Measurements from ENCODE around the gene CDH23.

Gene CDH23

GRCh38 chr10:71713135-71714030 lies 316.7 kb downstream of the CDH23 start:
- H3K9me3 ChIP-seq (ENCODE audit: insufficient read depth, low read length) = no peaks in the 10 kb centered on the region
- no peak for TF ChIP-seq SUZ12 (IDR thresholded peaks at IDR 0.05; ENCODE audit: extremely low read depth, insufficient read depth, insufficient read length)
- TF ChIP-seq ZNF274 (IDR thresholded peaks at IDR 0.05; ENCODE audit: low read depth, low read length) = no peak
- peaks cover 6% of the 10 kb centered on the region for H3K27me3 ChIP-seq (ENCODE audit: insufficient read depth, insufficient read length)
- H3K4me3 ChIP-seq (ENCODE audit: insufficient read length, low read depth) = no peak overlapping the region
- H3K9ac ChIP-seq (ENCODE audit: insufficient read length, low read depth) = no peak overlapping the region
- no peaks in the 10 kb centered on the region for H3K36me3 ChIP-seq (ENCODE audit: insufficient read depth, insufficient read length, low read length)
- H3K4me1 ChIP-seq (ENCODE audit: insufficient read depth, insufficient read length) = peaks cover 11% of the 10 kb centered on the region
- no peak for DNase-seq (ENCODE audit: low read depth, low spot score)

- Histone ChIP-seq H3K9me3 (ENCODE audit: insufficient read depth, low read length) (no peaks in the 10 kb centered on the region), H3K9ac (ENCODE audit: insufficient read length, low read depth) (no peak overlapping the region)
Measured at GRCh38 chr10:71714031-71714410, 317.3 kb downstream of the CDH23 start.

GRCh38 chr10:71714592-71714991 lies 317.9 kb downstream of the CDH23 start:
- H3K27me3 ChIP-seq (ENCODE audit: insufficient read depth, insufficient read length) = no peaks in the 10 kb centered on the region
- TF ChIP-seq ZNF274 (IDR thresholded peaks at IDR 0.05; ENCODE audit: low read depth, low read length) (no peak), SUZ12 (IDR thresholded peaks at IDR 0.05; ENCODE audit: extremely low read depth, insufficient read depth, insufficient read length) (no peak), YY1 (IDR thresholded peaks at IDR 0.05; ENCODE audit: insufficient read depth, insufficient read length) (no peak)
- H3K4me3 ChIP-seq (ENCODE audit: insufficient read length, low read depth) = no peak overlapping the region
- H3K4me1 ChIP-seq (ENCODE audit: insufficient read depth, insufficient read length) = peaks cover 12% of the 10 kb centered on the region
- DNase-seq (ENCODE audit: low read depth, low spot score) = no peak
- H3K36me3 ChIP-seq (ENCODE audit: insufficient read depth, insufficient read length, low read length) = no peaks in the 10 kb centered on the region
- no peak overlapping the region for H3K9ac ChIP-seq (ENCODE audit: insufficient read length, low read depth)
- H3K9me3 ChIP-seq (ENCODE audit: insufficient read depth, low read length) = no peaks in the 10 kb centered on the region

More at GRCh38 chr10:71714031-71714410, 317.3 kb downstream of the CDH23 start:
- Histone ChIP-seq H3K4me3 (ENCODE audit: insufficient read length, low read depth) (no peak overlapping the region), H3K27me3 (ENCODE audit: insufficient read depth, insufficient read length) (peaks cover 2% of the 10 kb centered on the region), H3K36me3 (ENCODE audit: insufficient read depth, insufficient read length, low read length) (no peaks in the 10 kb centered on the region), H3K4me1 (ENCODE audit: insufficient read depth, insufficient read length) (peaks cover 7% of the 10 kb centered on the region)
- TF ChIP-seq ZNF274 (IDR thresholded peaks at IDR 0.05; ENCODE audit: low read depth, low read length) (no peak), YY1 (IDR thresholded peaks at IDR 0.05; ENCODE audit: insufficient read depth, insufficient read length) (no peak), SUZ12 (IDR thresholded peaks at IDR 0.05; ENCODE audit: extremely low read depth, insufficient read depth, insufficient read length) (no peak)
- DNase-seq (ENCODE audit: low read depth, low spot score) = no peak

GRCh38 chr10:71715026-71715425 lies 318.3 kb downstream of the CDH23 start:
- Histone ChIP-seq H3K9ac (ENCODE audit: insufficient read length, low read depth) (no peak overlapping the region), H3K4me3 (ENCODE audit: insufficient read length, low read depth) (no peak overlapping the region), H3K4me1 (ENCODE audit: insufficient read depth, insufficient read length) (peaks cover 13% of the 10 kb centered on the region), H3K9me3 (ENCODE audit: insufficient read depth, low read length) (no peaks in the 10 kb centered on the region), H3K27me3 (ENCODE audit: insufficient read depth, insufficient read length) (no peaks in the 10 kb centered on the region), H3K36me3 (ENCODE audit: insufficient read depth, insufficient read length, low read length) (no peaks in the 10 kb centered on the region)
- TF ChIP-seq YY1 (IDR thresholded peaks at IDR 0.05; ENCODE audit: insufficient read depth, insufficient read length) (no peak), SUZ12 (IDR thresholded peaks at IDR 0.05; ENCODE audit: extremely low read depth, insufficient read depth, insufficient read length) (no peak), ZNF274 (IDR thresholded peaks at IDR 0.05; ENCODE audit: low read depth, low read length) (no peak)
- DNase-seq (ENCODE audit: low read depth, low spot score) = no peak

- TF ChIP-seq ZNF274 (IDR thresholded peaks at IDR 0.05; ENCODE audit: low read depth, low read length) (no peak), SUZ12 (IDR thresholded peaks at IDR 0.05; ENCODE audit: extremely low read depth, insufficient read depth, insufficient read length) (no peak), YY1 (IDR thresholded peaks at IDR 0.05; ENCODE audit: insufficient read depth, insufficient read length) (no peak)
- H3K4me1 ChIP-seq (ENCODE audit: insufficient read depth, insufficient read length) = peaks cover 13% of the 10 kb centered on the region
- H3K36me3 ChIP-seq (ENCODE audit: insufficient read depth, insufficient read length, low read length) = no peaks in the 10 kb centered on the region
- H3K9ac ChIP-seq (ENCODE audit: insufficient read length, low read depth) = no peak overlapping the region
- no peak overlapping the region for H3K4me3 ChIP-seq (ENCODE audit: insufficient read length, low read depth)
- DNase-seq (ENCODE audit: low read depth, low spot score) = no peak
- H3K27me3 ChIP-seq (ENCODE audit: insufficient read depth, insufficient read length) = peaks cover under 1% of the 10 kb centered on the region
- no peaks in the 10 kb centered on the region for H3K9me3 ChIP-seq (ENCODE audit: insufficient read depth, low read length)
Measured at GRCh38 chr10:71715860-71716259, 319.1 kb downstream of the CDH23 start.

GRCh38 chr10:71716426-71716825 lies 319.7 kb downstream of the CDH23 start:
- TF ChIP-seq SUZ12 (IDR thresholded peaks at IDR 0.05; ENCODE audit: extremely low read depth, insufficient read depth, insufficient read length) (no peak), ZNF274 (IDR thresholded peaks at IDR 0.05; ENCODE audit: low read depth, low read length) (no peak), YY1 (IDR thresholded peaks at IDR 0.05; ENCODE audit: insufficient read depth, insufficient read length) (no peak)
- peaks cover 6% of the 10 kb centered on the region for H3K27me3 ChIP-seq (ENCODE audit: insufficient read depth, insufficient read length)
- H3K9ac ChIP-seq (ENCODE audit: insufficient read length, low read depth) = no peak overlapping the region

GRCh38 chr10:71717056-71717455 lies 320.3 kb downstream of the CDH23 start:
- peaks cover 9% of the 10 kb centered on the region for H3K27me3 ChIP-seq (ENCODE audit: insufficient read depth, insufficient read length)
- H3K9ac ChIP-seq (ENCODE audit: insufficient read length, low read depth) = no peak overlapping the region
- peaks cover 13% of the 10 kb centered on the region for H3K4me1 ChIP-seq (ENCODE audit: insufficient read depth, insufficient read length)
- no peak for DNase-seq (ENCODE audit: low read depth, low spot score)
- no peaks in the 10 kb centered on the region for H3K36me3 ChIP-seq (ENCODE audit: insufficient read depth, insufficient read length, low read length)
- no peaks in the 10 kb centered on the region for H3K9me3 ChIP-seq (ENCODE audit: insufficient read depth, low read length)
- H3K4me3 ChIP-seq (ENCODE audit: insufficient read length, low read depth) = no peak overlapping the region
- TF ChIP-seq SUZ12 (IDR thresholded peaks at IDR 0.05; ENCODE audit: extremely low read depth, insufficient read depth, insufficient read length) = no peak
- TF ChIP-seq YY1 (IDR thresholded peaks at IDR 0.05; ENCODE audit: insufficient read depth, insufficient read length) = no peak
- no peak for TF ChIP-seq ZNF274 (IDR thresholded peaks at IDR 0.05; ENCODE audit: low read depth, low read length)

More at GRCh38 chr10:71716426-71716825, 319.7 kb downstream of the CDH23 start:
- Histone ChIP-seq H3K4me3 (ENCODE audit: insufficient read length, low read depth) (no peak overlapping the region), H3K36me3 (ENCODE audit: insufficient read depth, insufficient read length, low read length) (no peaks in the 10 kb centered on the region), H3K4me1 (ENCODE audit: insufficient read depth, insufficient read length) (peaks cover 13% of the 10 kb centered on the region), H3K9me3 (ENCODE audit: insufficient read depth, low read length) (no peaks in the 10 kb centered on the region)
- DNase-seq (ENCODE audit: low read depth, low spot score) = no peak

Measured in NT2/D1 (cell line).